SU-DHL-6 (cell line): ENCODE data around the gene CCDC73.

ENCODE experiments used
- CTCF ChIP-seq: fragments of 200-600 bp; sonication (generic); IDR thresholded peaks from one replicate; pipeline ENCODE4 v1.5.1; 2017; ENCODE audit warnings: antibody characterized with exemption, mild to moderate bottlenecking, low read length, moderate library complexity; ENCODE audit not compliant: insufficient read depth, poor library complexity, severe bottlenecking
- EZH2phosphoT487 ChIP-seq: fragments of 200-600 bp; sonication (generic), shearing (Covaris generic); conservative IDR thresholded peaks from 2 replicates; pipeline ENCODE4 v1.6.1; 2018; ENCODE audit warnings: mild to moderate bottlenecking, antibody characterized with exemption, low read length, moderate library complexity, mixed read lengths

DNA sequence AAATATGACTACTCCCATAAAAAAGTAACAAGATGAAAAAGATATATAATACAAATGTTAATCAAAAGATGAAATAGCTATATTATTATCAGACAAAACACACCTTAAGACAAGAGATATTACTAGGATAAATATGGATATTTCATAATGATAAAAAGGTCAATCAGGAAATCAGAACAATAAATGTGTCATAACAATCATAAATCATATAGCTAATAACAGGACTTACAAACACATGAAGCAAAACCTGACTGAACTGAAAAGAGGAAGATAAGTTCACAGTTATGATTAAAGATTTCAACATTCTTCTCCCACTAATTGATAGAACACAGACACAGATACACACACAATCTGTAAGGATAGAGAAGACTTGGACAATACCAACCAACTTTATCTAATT is 163.6 kb downstream of the CCDC73 start:
- TF ChIP-seq CTCF (no peak), EZH2phosphoT487 (no peak)
